Keratinocyte (primary cell): ENCODE results near the gene LSM4.

Experiments
- CTCF ChIP-seq, 3 experiments: IDR thresholded peaks in 1 of 3; conservative IDR thresholded peaks in 1 of 3; optimal IDR thresholded peaks in 1 of 3; 2 replicates in 2 of 3; 3 replicates in 1 of 3; pipeline versions ENCODE3 to v1.5.1; 2011; ENCODE audit warnings: low read length in 3 of 3, mild to moderate bottlenecking in 3 of 3, moderate library complexity in 2 of 3, control low read depth in 1 of 3, inconsistent platforms in 1 of 3; ENCODE audit not compliant: insufficient read depth in 2 of 3; ENCODE audit errors: extremely low read depth in 1 of 3
- EZH2 ChIP-seq: IDR thresholded peaks from one replicate; pipeline ENCODE4 v1.6.1; 2012; ENCODE audit warnings: inconsistent platforms, mild to moderate bottlenecking, low read length, moderate library complexity

DNA sequence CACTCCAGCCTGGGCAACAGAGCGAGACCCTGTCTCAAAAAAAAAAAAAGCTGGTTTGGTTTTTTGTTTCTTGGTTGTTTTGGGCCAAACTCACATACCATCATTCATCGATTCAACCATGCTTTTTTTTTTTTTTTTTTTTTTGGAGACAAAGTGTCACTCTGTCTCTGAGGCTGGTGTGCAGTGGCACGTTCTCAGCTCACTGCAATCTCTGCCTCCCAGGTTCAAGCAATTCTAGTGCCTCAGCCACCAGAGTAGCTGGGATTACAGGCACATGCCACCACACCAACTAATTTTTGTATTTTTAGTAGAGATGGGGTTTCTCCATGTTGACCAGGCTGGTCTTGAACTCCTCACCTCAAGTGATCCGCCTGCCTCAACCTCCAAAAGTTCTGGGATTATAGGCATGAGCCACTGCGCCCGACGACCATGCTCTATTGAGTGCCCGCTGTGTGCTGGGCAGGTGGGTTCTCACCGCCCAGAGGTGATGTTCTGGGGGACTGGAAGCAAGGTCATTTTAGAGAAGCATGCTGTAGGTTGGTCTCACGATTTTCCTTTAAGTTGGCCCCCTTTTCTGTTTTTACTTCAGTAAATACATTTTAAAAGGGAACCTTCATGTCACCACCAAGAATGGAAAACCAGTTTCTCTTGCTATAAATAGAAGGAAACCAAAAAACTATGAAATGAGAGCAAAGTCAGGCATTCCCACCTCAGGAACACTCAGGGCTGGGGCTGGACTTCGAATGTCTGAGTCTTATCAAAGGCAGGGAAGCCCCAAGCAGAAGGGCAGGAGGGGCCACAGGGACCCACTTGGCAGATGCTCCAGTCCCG, 33.2 kb downstream of the LSM4 start:
- TF ChIP-seq CTCF (optimal IDR thresholded peaks at IDR 0.05 in 1 of 3, IDR thresholded peaks at IDR 0.05 in 1 of 3, conservative IDR thresholded peaks at IDR 0.05 in 1 of 3; ENCODE audit: extremely low read depth in 1 of 3, insufficient read depth in 2 of 3, low read length in 3 of 3) (no peak), EZH2 (no peak)
